ENCODE data around the gene WDR47.
A peak's percentile ranks its signal among the peaks of the same experiment; 100 is the strongest.
"Not testable (repeated sequence)": the region's sequence is repeated elsewhere in the genome, so short reads cannot be mapped to it uniquely, and the experiment has no call there.

Gene WDR47

DNA sequence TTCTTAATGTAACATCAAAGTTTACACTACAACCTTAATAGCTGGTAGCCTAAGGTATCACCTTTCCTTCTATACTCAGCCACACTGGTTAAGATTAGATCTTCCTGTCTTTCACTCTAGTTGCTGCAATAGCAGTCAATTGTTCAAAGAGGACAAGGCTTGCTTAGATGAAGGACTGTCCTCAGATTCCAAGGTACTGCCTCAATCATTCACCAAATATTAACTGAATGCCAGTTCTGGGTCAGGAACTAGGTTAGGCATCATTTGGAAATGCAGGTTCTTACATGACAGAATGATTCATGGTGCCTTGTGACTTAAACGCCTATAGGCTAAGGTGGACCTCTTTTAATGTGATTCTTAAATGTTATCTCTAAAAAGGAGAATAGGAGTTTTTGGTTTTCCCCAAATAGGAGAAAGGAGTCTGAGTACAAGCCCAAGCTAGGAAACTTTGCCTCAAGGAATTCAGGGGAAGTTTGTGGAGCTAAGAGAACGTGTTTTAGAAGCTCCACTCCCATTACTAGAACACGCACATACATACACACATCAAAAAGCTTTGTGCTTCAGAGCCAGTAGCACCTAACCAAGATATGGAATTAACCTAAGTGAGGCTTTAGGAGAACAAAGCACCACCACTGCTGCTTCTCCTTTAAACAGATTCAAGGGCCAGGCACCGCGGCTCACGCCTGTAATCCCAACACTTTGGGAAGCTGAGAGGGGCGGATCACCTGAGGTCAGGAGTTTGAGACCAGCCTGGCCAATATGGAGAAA, 8.5 kb upstream of the WDR47 start:
- no peak for DNase-seq

DNA sequence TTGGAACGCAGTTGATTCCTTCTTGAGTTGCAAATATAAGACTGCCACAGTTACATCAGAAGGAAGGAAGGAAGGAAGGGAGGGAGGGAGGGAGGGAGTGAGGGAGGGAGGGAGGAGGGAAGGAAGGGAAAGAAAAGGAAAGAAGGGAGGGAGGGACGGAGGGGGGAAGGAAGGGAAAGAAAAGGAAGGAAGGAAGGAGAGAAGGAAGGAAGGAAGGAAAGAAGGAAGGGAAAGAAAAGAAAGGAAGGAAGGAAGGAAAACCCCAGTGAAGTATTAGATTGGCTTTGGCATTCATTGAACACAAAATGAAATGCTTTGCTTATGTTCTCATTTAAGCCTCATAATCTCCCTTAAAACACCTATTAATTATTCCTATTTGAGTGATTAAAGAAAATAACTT, 6.4 kb upstream of the WDR47 start:
- no peak for DNase-seq

DNA sequence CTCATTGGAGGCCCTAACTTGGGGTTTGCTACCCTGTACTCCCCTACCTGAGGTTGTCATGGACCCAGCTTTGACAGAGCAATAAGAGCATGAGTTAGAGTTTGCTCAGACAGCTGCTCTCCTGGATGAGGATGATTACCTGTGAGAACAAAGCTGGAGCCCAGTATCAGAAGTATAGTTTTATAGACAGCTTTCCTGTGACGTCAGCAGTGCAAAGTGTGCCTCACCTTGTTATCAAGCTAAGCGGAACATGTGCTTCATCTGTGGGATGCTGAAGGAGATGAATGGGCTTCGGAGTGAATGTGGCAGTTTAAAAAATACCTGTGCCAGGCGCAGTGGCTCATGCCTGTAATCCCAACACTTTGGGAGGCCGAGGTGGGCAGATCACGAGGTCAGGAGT, 5.4 kb upstream of the WDR47 start:
- no peak for DNase-seq

- DNase-seq: no peak
Observed at GRCh38 chr1:109046671-109047070, 4.8 kb upstream of the WDR47 start.

- DNase-seq: no peak
Observed at GRCh38 chr1:109045595-109045994, 3.7 kb upstream of the WDR47 start.

GRCh38 chr1:109040989-109041620, 797 bp downstream of the WDR47 start:
- peak; percentile 31 for DNase-seq

GRCh38 chr1:109040627-109040988, 1.3 kb downstream of the WDR47 start:
- DNase-seq: no peak

DNA sequence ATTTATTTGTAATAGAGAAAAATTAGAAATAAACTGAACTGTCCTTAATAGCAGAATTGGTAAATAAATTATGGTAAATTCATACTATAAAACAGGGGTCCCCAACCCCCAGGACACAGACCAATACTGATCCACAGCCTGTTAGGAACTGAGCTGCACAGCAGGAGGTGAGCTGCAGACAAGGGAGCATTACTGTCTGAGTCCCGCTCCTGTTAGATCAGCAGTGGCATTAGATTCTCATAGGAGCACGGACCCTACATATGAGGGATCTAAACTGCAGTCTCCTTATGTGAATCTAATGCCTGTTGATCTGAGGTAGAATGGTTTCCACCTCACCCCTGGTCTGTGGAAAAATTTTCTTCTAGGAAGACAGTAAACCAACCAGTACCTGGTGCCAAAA, 7.5 kb downstream of the WDR47 start:
- DNase-seq: no peak

- not testable (repeated sequence) for DNase-seq
Observed at GRCh38 chr1:109029493-109029892, 12.4 kb downstream of the WDR47 start.

DNA sequence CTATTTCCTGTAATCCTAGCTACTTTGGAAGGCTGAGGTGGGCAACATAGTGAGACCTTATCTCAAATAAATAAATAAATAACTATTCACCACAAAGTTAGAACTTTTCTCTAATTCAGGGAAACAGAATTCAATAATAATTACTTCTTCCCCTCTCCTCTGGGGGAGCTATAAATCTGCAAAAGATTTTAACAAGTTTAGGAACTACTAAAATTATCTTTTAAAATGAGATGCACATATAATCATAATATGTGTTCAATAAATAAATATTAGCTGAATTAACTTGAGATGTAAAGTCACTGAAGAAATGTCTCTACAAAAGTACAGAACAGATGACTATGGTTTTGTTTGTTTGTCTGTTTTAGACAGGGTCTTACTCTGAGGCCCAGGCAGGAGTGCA, 14.1 kb downstream of the WDR47 start:
- DNase-seq: no peak

DNA sequence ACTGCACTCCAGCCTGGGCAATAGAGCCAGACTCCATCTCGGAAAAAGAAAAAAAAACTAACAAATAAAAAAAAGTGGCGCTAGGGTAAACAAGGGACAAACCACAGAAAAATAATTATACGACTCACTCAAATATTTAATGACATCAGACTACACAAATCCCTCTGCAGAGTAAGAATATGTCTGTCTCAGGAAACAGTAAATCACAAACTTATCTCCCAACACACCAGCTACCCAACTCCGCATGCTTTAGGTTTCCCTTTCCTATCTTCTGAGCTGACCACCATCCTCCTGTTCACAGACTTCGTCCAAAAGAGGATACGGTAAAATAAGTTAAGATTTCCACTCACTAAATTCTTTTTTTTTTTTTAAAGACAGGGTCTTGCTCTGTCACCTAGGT, 16.2 kb downstream of the WDR47 start:
- DNase-seq: no peak

DNA sequence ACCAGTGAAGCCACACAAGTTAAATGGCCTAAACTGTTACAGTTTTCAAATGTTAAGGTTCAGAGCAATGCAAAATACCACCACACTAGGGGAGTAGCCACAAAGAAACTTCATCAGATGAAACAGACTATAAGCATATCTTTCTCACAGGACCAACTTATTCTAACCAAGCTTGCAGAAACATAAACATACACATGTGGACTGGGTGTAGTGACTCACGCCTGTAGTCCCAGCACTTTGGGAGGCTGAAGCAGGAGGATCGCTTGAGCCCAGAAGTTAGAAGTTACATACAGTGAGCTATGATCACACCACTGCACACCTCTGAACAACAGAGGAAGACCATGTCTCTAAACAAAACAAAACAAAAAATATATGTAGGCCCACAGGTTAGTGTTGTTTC, 17.3 kb downstream of the WDR47 start:
- DNase-seq: no peak

- no peak for DNase-seq
Observed at GRCh38 chr1:109020693-109021257, 21.1 kb downstream of the WDR47 start.

- DNase-seq: not testable (repeated sequence)
Observed at GRCh38 chr1:109017719-109018118, 24.2 kb downstream of the WDR47 start.

- no peak for DNase-seq
Observed at GRCh38 chr1:109017134-109017533, 24.8 kb downstream of the WDR47 start.

GRCh38 chr1:109011335-109011734, 30.6 kb downstream of the WDR47 start:
- no peak for DNase-seq

- DNase-seq: peak; percentile 55
Observed at GRCh38 chr1:108996622-108997021, 45.3 kb downstream of the WDR47 start.

GRCh38 chr1:108983114-108983513, 58.8 kb downstream of the WDR47 start:
- DNase-seq: no peak

DNA sequence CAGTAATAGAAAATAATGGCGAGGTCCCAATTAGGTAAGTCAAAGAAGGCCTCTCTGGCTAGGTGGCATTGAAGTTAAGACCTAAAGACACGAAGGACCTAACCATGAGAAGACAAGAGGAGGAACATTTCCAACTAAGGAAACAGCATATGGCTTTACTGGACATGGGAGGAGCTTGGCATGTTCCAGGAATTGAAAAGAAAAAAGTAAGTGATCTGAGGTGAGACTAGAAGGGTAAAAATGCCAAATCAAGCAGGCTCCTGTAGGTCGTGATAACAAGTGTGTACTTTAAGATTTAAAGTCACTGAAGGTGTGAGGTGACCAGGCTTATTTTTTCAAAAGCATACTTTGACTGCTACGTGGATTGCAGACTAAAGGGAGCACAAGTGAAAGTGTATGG, 65.2 kb downstream of the WDR47 start:
- DNase-seq: no peak

GRCh38 chr1:108972951-108973350, 69.0 kb downstream of the WDR47 start:
- no peak for DNase-seq

DNA sequence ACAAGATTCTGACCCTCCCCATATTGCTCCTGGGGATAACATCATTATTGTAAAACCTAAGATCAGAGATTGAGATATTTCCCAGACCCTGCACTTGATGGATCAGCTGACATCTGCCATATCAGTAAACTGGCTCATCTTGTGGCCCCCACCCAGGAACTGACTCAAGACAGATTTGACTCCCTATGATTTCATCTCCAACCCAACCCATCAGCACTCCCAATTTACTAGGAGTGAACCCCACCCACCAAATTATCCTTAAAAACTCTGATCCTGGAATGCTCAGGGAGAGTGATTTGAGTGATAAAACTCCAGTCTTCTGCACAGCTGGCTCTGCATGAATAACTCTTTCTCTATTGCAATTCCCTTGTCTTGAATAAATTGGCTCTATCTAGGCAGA, 72.6 kb downstream of the WDR47 start:
- no peak for DNase-seq

DNA sequence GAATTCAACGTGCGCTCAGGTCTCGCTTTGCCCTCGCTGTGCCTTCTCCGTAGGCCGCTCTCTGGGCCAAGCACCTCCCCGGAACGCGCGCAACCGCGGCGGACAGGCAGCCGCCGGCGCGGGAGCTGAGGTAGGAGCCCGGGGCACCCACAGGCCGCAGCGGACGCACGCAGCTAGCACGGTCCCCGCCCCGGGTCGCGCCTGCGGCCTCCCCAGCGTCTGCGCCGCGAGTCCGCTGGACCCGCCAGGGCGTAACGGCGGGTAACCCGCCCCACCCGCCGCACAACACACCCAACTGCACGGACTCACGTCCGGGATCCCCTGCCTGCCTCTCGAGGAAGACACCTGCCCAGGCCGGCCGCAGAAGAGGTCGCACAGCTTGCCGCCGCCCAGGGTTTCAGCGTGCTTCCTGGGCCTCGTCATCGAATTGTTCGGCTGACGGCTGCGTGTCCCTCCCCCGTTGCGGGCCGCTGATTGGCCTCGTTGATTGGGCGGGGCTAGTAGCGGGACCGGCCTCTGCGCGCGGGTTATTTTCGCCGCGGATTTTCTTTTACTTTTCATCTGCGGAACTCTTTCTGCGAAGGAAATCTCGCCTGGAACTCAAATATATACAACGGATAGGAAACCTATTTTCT, 78.7 kb downstream of the WDR47 start, which contains the start of gene CLCC1:
Gene CLCC1, minus strand, starts transcription at position 433 of the 635 bp plus-strand sequence. CDS start 13,047 bp downstream, outside the sequence.
- peak; percentile 95 for DNase-seq

DNA sequence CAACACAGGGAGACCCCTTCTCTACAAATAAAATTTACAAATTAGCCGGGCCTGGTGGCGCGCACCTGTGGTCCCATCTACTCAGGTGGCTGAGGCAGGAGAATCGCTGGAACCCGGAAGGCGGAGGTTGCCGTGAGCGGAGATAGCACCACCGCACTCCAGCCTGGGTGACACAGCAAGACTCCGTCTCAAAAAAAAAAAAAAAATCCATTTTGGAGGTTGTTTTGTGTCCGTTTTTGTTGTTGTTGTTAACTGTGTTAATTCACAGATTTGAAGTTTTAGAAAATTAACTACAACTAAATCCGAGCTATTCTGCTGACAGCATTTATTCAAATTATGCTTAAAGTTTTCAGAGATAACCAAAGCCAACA, 79.2 kb downstream of the WDR47 start:
- peak; percentile 57 for DNase-seq

Measured in activated CD4-positive, alpha-beta T cell treated with anti-CD3 and anti-CD28 coated beads for 48 hours (primary cell).